Sigmoid colon (tissue), 7 donors: Measurements from ENCODE around the gene LAMA1. TPM values are rescaled to one million over a fixed set of nuclear protein-coding genes. Genes with fewer than 3 reads are reported as not detected.

ENCODE experiments used
- DNase-seq: peaks from one replicate; pipeline ENCODE4 v3.0.0-alpha.2; 2019
- H3K27ac ChIP-seq, 4 donors: fragments of 200-600 bp; sonication (generic); one replicate each; pipeline ENCODE4 v1.5.1; 2016 to 2019; ENCODE audit warnings: mild to moderate bottlenecking in 1 of 4
- H3K27me3 ChIP-seq, 3 donors: fragments of 200-600 bp; sonication (generic); one replicate each; pipeline ENCODE4 v1.5.1; 2019; ENCODE audit warnings: mild to moderate bottlenecking in 1 of 3
- H3K36me3 ChIP-seq, 4 donors: fragments of 200-600 bp; sonication (generic); one replicate each; pipeline ENCODE4 v1.5.1; 2016 to 2019
- H3K4me1 ChIP-seq, 4 donors: fragments of 200-600 bp; sonication (generic); one replicate each; pipeline ENCODE4 v1.5.1; 2017 to 2019
- H3K4me3 ChIP-seq, 4 donors: fragments of 200-600 bp; sonication (generic); one replicate each; pipeline ENCODE4 v1.5.1; 2017 to 2019; ENCODE audit warnings: mild to moderate bottlenecking in 2 of 4, moderate library complexity in 1 of 4
- H3K9me3 ChIP-seq, 4 donors: fragments of 200-600 bp in 3 of 4; sonication (generic) in 3 of 4; one replicate each; pipeline versions ENCODE4 v1.5.1 to v1.6.1; 2013 to 2019
- CTCF ChIP-seq, 4 experiments: fragments of 450-650 bp in 3 of 4; fragments of 200-600 bp in 1 of 4; IDR thresholded peaks; one replicate each; pipeline ENCODE4 v1.5.1; 2016 to 2019; ENCODE audit warnings: antibody characterized with exemption in 4 of 4, mild to moderate bottlenecking in 3 of 4, moderate library complexity in 2 of 4
- EP300 ChIP-seq, 4 donors: sonication (generic); formaldehyde crosslinking; IDR thresholded peaks; one replicate each; pipeline ENCODE4 v1.6.1; 2017; ENCODE audit warnings: antibody characterized with exemption in 4 of 4
- POLR2A ChIP-seq, 2 donors: fragments of 450-650 bp; IDR thresholded peaks; one replicate each; pipeline ENCODE4 v1.6.1; 2016; ENCODE audit warnings: antibody characterized with exemption in 2 of 2, mild to moderate bottlenecking in 2 of 2, moderate library complexity in 2 of 2
- POLR2AphosphoS5 ChIP-seq, 4 donors: sonication (generic); formaldehyde crosslinking; IDR thresholded peaks; one replicate each; pipeline ENCODE4 v1.6.1; 2017; ENCODE audit warnings: antibody characterized with exemption in 4 of 4
- WGBS, 2 donors: extraction: QIAGEN DNeasy Blood & Tissue Kit; methylation state at CpG; one replicate each; pipeline ENCODE4 v1.1.7; 2013; 5-methylcytosine and 5-hydroxymethylcytosine counted together
- intact Hi-C: fragments of 100-400 bp; cut with DNase I; formaldehyde crosslinking; loops from one replicate; pipeline ENCODE4 v1.15.1; 2023
- polyA plus RNA-seq, 3 donors: library from polyadenylated mRNA; stranded (reverse); fragments of 200-250 nt; gene quantifications; one replicate each; pipeline ENCODE4 v1.2.3, GENCODE V29; 2013
- total RNA-seq, 4 donors: library from RNA; depleted of rRNA; stranded (reverse); fragments of >200 nt; gene quantifications; one replicate each; pipeline ENCODE4 v1.1.0, GENCODE V29; 2016
- donor health status: healthy with polysubstance abuse.
- donor health status: Bipolar disorder and iron deficiency.
- donor health status: healthy.

Gene LAMA1
- total and polyA plus RNA-seq, 7 donors = 0.27 to 19.2 (median 1.4) TPM

GRCh38 chr18:7064346-7064745 lies 53.3 kb downstream of the LAMA1 start:
- Histone ChIP-seq H3K36me3 (no peaks in the 10 kb centered on the region), H3K27me3 (no peaks in the 10 kb centered on the region), H3K27ac (no peak overlapping the region), H3K9me3 (no peaks in the 10 kb centered on the region), H3K4me1 (peaks cover 0 to 17% (median 15%) of the 10 kb centered on the region in 4 donors), H3K4me3 (no peak overlapping the region)
- TF ChIP-seq POLR2A (IDR thresholded peaks at IDR 0.05) = no peak
- no peak for TF ChIP-seq POLR2AphosphoS5 (IDR thresholded peaks at IDR 0.05)
- TF ChIP-seq EP300 (IDR thresholded peaks at IDR 0.05) = no peak
- TF ChIP-seq CTCF (IDR thresholded peaks at IDR 0.05) = no peak
- intact Hi-C loops = no loop called here
- 86 to 92% methylated on average over 3 of the region's 3 CpGs for WGBS, 2 donors
- DNase-seq = no peak

- TF ChIP-seq POLR2A (IDR thresholded peaks at IDR 0.05) = no peak
- TF ChIP-seq EP300 (IDR thresholded peaks at IDR 0.05) = no peak
- TF ChIP-seq CTCF (IDR thresholded peaks at IDR 0.05) = no peak
- TF ChIP-seq POLR2AphosphoS5 (IDR thresholded peaks at IDR 0.05) = no peak
- DNase-seq = no peak
- Histone ChIP-seq H3K27ac (no peak overlapping the region), H3K36me3 (no peaks in the 10 kb centered on the region), H3K9me3 (no peaks in the 10 kb centered on the region), H3K4me1 (peaks cover 0 to 14% (median 12%) of the 10 kb centered on the region in 4 donors), H3K4me3 (no peak overlapping the region), H3K27me3 (no peaks in the 10 kb centered on the region)
- 30 to 74% methylated on average over 5 of the region's 5 CpGs for WGBS, 2 donors
- intact Hi-C loops = no loop called here
These were observed 54.8 kb downstream of the LAMA1 start for GRCh38 chr18:7062811-7063210.

- no peak for DNase-seq
- Histone ChIP-seq H3K27ac (no peak overlapping the region), H3K4me1 (peaks cover 0 to 9% (median 6%) of the 10 kb centered on the region in 4 donors), H3K27me3 (no peaks in the 10 kb centered on the region), H3K9me3 (no peaks in the 10 kb centered on the region), H3K4me3 (no peak overlapping the region), H3K36me3 (no peaks in the 10 kb centered on the region)
- WGBS, 2 donors = 79 to 87% methylated on average over 9 of the region's 9 CpGs
- TF ChIP-seq CTCF (IDR thresholded peaks at IDR 0.05) (no peak), POLR2A (IDR thresholded peaks at IDR 0.05) (no peak), EP300 (IDR thresholded peaks at IDR 0.05) (no peak)
- intact Hi-C loops = no loop called here
These were observed 55.4 kb downstream of the LAMA1 start for GRCh38 chr18:7062236-7062635.

- WGBS, 2 donors = 43 to 61% methylated on average over 2 of the region's 2 CpGs
- H3K27me3 ChIP-seq = no peaks in the 10 kb centered on the region
- intact Hi-C loops = no loop called here
- H3K36me3 ChIP-seq = no peaks in the 10 kb centered on the region
- DNase-seq = no peak
- H3K4me1 ChIP-seq = no peaks in the 10 kb centered on the region
- no peak for TF ChIP-seq POLR2A (IDR thresholded peaks at IDR 0.05)
- TF ChIP-seq EP300 (IDR thresholded peaks at IDR 0.05) = no peak
- no peak for TF ChIP-seq POLR2AphosphoS5 (IDR thresholded peaks at IDR 0.05)
- no peak for TF ChIP-seq CTCF (IDR thresholded peaks at IDR 0.05)
- no peak overlapping the region for H3K27ac ChIP-seq
- no peak overlapping the region for H3K4me3 ChIP-seq
- H3K9me3 ChIP-seq = no peaks in the 10 kb centered on the region
These were observed 58.3 kb downstream of the LAMA1 start for GRCh38 chr18:7059276-7059675.

GRCh38 chr18:7056026-7056425 lies 61.6 kb downstream of the LAMA1 start:
- no peak overlapping the region for H3K4me3 ChIP-seq
- no peaks in the 10 kb centered on the region for H3K9me3 ChIP-seq
- intact Hi-C loops = no loop called here
- 80 to 83% methylated on average over 6 of the region's 6 CpGs for WGBS, 2 donors
- H3K27ac ChIP-seq = no peak overlapping the region
- no peaks in the 10 kb centered on the region for H3K36me3 ChIP-seq
- no peak for DNase-seq
- H3K27me3 ChIP-seq = no peaks in the 10 kb centered on the region
- no peaks in the 10 kb centered on the region for H3K4me1 ChIP-seq
- TF ChIP-seq POLR2AphosphoS5 (IDR thresholded peaks at IDR 0.05) = no peak
- no peak for TF ChIP-seq POLR2A (IDR thresholded peaks at IDR 0.05)
- TF ChIP-seq EP300 (IDR thresholded peaks at IDR 0.05) = no peak
- TF ChIP-seq CTCF (IDR thresholded peaks at IDR 0.05) = no peak
